GM19035 (cell line): ENCODE results near the gene UBE2D4.
"Not testable (repeated sequence)": the region's sequence is repeated elsewhere in the genome, so short reads cannot be mapped to it uniquely, and the experiment has no call there.

ENCODE experiments used
- ATAC-seq: cut with Tn5 transposase; IDR thresholded peaks from one replicate; pipeline ENCODE4 v1.9.1; 2021; ENCODE audit not compliant: unreplicated experiment

Gene UBE2D4

GRCh38 chr7:43960933-43961332 is 34.7 kb downstream of the UBE2D4 start:
- ATAC-seq, result no peak

GRCh38 chr7:43966392-43966791 is 40.2 kb downstream of the UBE2D4 start:
- not testable (repeated sequence) for ATAC-seq

GRCh38 chr7:43968172-43969040 is 42.2 kb downstream of the UBE2D4 start:
- ATAC-seq, result not testable (repeated sequence)

GRCh38 chr7:43969586-43969985 is 43.4 kb downstream of the UBE2D4 start:
- ATAC-seq, result not testable (repeated sequence)

GRCh38 chr7:43970698-43971097 is 44.5 kb downstream of the UBE2D4 start:
- ATAC-seq, result not testable (repeated sequence)

GRCh38 chr7:43974033-43974573 is 47.9 kb downstream of the UBE2D4 start:
- ATAC-seq, result not testable (repeated sequence)

- not testable (repeated sequence) for ATAC-seq
Observed at GRCh38 chr7:43974725-43975482, 48.7 kb downstream of the UBE2D4 start.

- ATAC-seq, result no peak
Observed at GRCh38 chr7:43977525-43977924, 51.3 kb downstream of the UBE2D4 start.

- not testable (repeated sequence) for ATAC-seq
Observed at GRCh38 chr7:43978102-43978501, 51.9 kb downstream of the UBE2D4 start.

- not testable (repeated sequence) for ATAC-seq
Observed at GRCh38 chr7:43982848-43983247, 56.6 kb downstream of the UBE2D4 start.

- not testable (repeated sequence) for ATAC-seq
Observed at GRCh38 chr7:43983736-43984135, 57.5 kb downstream of the UBE2D4 start.

- ATAC-seq, result peak; percentile 87
Observed at GRCh38 chr7:43985904-43986864, 59.9 kb downstream of the UBE2D4 start.

GRCh38 chr7:43987476-43987875 is 61.2 kb downstream of the UBE2D4 start:
- not testable (repeated sequence) for ATAC-seq

GRCh38 chr7:43990011-43990585 is 63.9 kb downstream of the UBE2D4 start:
- not testable (repeated sequence) for ATAC-seq

GRCh38 chr7:43990829-43991228 is 64.6 kb downstream of the UBE2D4 start:
- not testable (repeated sequence) for ATAC-seq

GRCh38 chr7:43992896-43993295 is 66.7 kb downstream of the UBE2D4 start:
- peak; percentile 73 for ATAC-seq

- not testable (repeated sequence) for ATAC-seq
Observed at GRCh38 chr7:43994681-43995080, 68.4 kb downstream of the UBE2D4 start.

- ATAC-seq, result not testable (repeated sequence)
Observed at GRCh38 chr7:43997532-43997931, 71.3 kb downstream of the UBE2D4 start, which contains the start of gene SPDYE1. TSS of gene SPDYE1 (plus strand) at chr7:43997897. CDS start at chr7:43999950, 2,053 bp downstream.
